ENCODE data around the gene ATXN7L2.

Gene ATXN7L2

DNA sequence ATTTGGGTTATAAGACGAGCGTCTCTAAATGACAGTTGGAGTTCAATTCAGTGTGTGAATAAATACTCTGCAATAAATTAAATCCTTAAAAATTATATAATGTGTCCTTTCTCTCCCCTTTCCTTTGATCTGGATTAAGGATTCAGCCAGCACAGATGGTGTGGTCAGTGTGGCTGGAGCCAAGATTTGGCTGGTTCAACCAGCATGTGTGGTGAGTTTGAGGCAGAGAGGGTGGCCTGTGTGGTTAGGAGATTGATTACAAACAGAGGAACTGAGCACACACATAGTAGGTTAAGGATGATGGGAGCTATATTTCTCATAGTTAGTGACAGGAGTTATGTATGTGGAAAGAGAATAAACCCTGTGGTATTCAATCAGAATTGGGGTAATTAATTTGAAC lies 40.0 kb downstream of the ATXN7L2 start:
- DNase-seq (ENCODE audit: low read depth), result no peak

DNA sequence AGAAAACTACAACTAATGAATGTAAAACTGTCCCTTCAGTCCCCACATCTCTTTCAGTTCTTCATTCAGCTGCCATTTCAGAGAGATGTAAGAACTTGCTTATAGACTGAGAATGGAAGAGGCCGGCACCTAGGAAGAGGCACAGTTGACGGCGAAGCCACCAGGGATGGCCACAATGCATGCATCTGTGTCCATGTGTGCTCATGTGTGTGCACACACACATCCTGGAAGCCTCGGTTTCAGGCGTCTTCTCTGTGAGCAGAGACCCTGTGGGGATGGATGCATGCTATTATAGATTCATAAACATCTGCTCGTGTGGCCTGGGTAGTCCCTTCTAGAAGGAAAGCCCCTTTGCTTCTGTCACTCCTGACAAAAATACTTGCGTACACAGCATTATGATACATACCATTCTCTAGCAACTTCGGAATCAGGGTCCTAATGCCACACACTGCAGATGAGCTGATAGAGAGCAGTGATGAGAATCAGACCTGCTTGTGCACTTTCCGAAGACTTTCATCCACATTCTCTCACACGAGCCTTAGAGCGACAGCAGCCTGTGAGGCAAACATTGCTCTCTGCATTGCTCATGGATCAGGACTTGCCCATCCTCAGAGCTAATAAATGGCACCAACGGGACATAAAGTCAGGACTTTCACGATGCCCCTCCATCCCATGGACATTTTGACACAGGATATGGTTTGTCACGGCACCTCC lies 43.5 kb downstream of the ATXN7L2 start:
- no peak for DNase-seq (ENCODE audit: low read depth)

DNA sequence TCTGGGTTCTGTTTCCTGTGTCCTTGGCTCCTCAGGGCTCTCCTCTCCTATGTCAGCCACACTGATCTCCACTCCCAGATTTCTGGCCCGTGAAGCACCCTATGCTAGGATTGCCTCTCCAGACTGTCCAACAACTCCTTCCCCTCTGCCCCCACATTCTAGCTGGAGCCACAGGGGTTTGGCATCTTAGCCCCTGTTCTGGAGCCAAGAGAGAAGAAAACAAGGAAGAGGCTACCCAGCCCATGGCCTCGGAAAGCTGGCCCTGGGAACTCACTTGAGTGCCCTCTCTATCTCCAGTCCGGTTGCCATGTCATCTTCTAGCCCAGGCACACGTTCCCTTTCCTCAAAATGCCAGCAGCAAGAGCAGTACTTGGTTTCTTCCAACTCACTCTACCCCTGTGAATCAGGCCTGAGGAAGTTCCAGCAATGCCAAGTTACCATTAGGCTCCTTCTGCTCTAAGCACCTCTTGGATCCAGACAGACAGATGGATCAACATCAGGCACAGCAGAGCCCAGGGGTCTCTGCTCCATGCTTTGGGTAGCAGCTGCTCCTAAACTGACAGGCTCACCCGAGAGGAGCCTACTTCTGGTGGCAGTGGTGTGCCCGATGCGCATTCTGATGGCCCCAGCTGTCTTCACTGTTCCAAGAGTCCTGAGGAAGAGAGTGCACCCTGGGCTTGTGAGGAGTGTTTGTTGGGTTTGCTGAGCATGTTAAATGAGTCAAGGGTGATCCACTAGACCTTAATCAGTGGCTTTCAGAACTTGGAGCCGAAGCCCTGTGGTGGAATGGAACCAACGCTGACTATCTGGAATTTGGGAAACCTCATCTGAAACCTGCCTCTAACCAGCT lies 44.4 kb downstream of the ATXN7L2 start:
- DNase-seq (ENCODE audit: low read depth), result no peak

DNA sequence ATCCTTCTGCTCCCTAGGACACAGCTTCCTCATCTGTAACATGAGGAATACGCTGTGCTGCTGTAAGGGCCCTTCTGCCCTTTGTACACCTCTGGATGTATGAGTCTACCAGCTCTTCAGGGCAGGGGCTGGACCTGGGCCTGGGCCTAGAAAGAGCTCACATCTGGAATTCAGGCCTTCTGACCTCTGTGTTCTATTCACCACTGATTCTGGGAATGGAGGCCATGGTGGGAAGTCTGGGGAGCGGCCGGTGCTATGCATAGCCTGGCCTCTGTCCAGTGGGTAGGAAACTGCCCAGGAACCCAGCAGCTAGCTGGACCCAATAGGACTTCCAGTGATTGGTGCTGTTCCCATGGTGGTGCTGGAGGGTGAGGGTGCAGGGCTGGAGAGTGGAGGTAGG lies 45.0 kb downstream of the ATXN7L2 start:
- no peak for DNase-seq (ENCODE audit: low read depth)

DNA sequence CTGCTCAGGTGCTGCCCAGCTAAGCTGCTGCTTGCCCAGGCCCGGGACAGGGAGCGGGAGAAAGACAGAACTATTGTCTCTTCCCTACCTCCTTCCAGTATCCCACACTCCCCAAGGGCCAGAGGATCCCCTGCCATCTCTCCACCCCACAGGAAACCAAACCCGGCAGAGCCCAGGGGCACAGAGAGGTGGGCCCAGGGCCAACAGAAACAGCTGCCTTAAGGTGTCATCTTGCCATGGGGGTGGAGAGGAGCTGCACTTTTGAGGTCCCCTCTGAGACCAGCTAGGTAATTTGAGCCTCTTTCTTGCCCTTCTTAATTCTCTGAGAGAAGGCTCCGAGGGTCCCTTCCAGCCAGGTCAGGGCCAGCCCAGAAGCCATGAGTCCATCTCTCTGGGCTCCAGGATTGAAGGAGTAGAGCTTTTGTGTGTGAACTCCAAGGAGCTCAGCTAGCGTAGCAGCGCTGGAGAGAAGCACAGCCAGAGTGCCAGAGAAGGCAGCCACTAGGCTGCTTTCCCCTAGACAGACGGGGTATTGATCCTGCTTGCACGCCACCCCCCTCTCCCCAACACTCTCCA lies 46.3 kb downstream of the ATXN7L2 start:
- DNase-seq (ENCODE audit: low read depth), result no peak

DNA sequence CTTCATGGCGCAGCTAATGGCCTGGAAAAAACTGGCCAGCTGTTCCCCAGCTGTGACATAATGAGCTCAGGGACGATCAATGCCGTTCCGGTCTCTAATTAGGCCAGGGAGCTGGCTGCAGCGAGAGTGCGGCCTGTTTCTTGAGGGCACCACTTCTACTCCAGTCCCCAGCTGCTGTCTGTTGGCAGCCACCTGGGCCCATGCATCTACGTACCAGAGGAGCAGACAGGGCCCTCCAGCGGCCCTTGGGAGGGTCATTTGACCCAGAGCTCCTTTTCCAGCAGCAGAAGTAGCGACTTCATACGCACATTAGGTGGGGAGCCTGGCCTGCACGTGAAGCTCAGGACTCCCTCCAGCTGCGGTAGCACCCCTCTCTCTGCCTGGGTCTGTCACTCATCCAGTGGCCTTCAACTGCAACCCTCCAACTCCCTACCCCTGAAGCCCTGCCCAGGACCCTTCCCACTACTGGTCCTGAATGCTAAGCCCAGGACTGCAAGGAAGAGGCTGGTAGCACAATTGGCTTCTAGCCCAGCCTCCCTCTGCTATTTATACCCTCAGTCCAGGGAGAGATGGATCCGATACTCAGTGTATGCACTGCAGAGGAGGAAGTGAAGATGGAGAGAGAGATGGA lies 46.9 kb downstream of the ATXN7L2 start:
- no peak for DNase-seq (ENCODE audit: low read depth)

DNA sequence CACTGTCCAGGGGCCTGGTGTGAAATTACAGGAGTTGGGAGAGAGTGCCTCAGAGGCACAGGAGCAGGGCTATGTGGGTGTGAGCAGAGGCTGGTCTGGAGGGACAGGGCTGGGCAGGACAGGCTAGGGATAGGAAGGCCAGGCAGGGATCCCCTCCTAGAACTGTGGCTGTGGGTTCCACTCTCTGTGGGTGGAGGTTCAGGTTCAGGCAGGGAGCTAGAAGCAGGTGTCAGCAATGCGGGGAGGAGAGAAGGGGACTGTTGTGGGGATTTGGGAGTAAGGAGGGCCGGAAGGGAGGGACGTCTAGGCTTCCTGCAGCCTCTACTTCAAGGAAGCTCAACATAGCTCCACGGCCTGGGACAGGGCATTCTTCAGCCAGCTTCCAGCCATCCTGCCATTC lies 47.7 kb downstream of the ATXN7L2 start:
- DNase-seq (ENCODE audit: low read depth), result no peak

DNA sequence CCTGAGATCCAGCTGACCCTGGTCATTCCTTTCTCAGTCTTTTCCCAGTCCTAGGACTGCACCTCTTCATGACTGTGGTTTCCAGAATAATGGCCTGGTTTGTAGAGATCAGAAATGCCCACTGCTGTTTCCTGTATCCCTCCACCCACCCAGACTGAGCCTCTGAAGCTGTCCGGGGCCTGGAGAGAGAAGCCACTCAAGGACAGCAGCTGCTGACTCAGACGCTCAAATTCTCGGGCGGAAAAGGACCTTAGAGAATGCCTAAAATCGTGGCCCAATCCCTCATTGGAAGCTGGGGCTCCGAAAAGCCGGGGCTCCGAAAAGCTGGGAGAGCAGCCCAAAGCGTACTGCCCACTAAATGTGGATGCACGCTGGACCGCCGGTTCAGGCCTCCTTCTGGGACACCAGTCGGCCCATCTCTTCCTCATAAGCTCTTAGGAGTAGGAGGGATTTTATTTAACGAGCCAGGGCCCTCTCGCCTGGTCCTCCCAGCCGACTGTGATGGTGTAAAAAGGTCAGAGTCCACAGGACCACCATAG lies 48.2 kb downstream of the ATXN7L2 start:
- DNase-seq (ENCODE audit: low read depth), result no peak

DNA sequence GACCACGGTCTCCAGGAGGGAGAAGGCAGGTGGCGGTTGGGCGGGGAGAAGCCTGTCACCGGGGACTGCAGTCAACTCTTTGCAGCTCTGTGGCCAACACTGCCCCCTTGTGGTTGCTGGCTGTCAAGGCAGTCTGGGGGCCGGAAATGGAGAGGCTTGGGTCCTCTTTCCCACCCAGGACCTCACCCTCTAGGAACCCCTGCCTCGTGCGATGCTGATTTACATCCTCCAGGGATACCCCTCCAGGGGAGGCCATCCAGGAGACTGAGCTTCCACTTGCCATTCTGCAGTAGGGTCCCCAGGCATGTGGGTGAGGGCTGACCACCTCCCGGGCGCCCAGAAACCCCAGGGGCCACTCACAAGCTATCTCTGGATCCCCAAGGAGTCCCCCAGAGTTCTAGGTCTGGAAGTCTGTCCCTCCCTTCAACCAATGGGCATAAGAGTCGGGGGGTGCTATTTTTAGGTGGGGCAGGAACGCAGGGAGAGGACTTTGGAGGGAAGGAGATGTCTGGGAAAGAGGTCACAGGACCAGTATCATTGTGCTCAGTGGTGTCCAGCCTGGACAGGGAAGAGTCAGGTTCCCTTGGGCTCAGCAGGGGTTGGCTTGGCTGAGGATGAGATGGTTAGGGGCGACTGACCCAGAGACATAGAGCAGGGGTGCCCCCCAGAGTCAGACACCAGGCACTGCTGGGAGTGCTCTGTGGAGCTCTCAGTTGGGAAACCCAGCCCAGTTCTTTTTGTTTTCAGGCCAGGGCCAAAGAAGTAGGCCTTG lies 48.8 kb downstream of the ATXN7L2 start:
- peak; percentile 86 for DNase-seq (ENCODE audit: low read depth)

DNA sequence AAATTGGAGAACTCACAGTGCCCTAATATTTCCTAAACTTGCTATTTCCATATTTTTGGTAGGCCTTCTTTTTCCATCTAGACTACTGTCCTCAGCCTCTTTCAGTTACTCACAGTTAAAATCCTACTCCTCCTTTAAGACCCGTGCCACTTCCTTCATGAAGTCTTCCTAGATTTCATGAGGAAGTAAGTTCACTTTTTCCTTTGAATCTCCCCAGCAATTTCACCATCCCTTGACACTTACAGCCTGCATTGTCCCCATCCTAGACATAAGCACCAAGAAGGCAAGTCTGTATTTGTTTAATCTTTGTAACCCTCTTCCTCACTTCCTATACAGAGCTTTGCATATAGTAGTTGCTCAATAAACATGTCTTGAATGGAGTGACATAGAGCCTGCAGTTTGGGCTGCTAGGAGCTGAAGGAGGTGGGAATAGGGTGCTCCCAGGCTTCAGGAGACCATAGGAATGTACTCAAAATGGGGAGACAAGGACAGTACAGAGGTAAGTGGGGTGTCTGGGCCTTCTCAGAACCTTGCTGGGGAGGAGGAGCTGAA lies 50.7 kb downstream of the ATXN7L2 start:
- no peak for DNase-seq (ENCODE audit: low read depth)

DNA sequence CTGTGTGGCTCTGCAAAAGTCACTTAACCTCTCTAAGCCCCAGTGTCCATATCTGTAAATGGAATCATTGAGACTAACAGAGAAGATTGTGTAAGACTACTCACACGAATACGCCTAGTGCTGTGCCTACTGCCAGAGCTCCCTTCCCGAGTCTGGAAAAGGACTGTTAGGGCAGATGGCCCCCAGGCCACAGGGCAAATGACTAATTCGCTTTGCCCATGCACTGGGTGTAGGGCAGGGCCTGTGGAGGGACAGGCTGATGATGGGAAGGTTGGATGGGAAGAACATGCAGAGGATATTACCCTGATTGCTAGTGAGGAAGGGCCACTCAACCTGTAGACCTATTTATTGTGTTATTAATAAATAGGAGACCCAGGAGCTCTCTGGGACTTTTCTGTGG lies 51.8 kb downstream of the ATXN7L2 start:
- DNase-seq (ENCODE audit: low read depth), result no peak

DNA sequence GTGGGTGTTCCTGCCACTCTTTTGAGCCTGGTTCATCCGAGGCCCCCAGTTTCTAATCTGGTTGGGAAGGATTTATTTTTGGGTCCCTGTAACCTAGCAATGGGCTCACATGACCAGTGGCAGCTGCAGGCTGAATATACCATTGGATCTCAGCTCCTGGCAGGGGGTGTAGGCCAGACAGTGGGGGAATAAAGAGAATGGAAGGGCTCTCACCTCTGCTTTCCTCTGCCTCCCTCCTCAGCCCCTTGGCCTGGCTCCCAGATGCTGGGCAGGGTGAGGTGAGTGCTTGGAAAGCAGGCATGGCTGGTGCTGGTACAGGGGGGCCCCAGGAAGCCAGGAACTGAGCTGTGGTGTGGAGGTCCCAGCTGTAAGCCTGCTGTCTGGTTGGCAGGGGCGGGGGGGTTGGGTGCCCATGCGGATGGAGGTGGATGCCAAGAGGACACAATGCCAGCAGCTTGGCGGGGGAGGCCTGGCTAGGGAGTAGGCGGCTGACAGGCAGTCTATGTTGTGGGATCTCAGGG lies 52.3 kb downstream of the ATXN7L2 start:
- DNase-seq (ENCODE audit: low read depth), result no peak

DNA sequence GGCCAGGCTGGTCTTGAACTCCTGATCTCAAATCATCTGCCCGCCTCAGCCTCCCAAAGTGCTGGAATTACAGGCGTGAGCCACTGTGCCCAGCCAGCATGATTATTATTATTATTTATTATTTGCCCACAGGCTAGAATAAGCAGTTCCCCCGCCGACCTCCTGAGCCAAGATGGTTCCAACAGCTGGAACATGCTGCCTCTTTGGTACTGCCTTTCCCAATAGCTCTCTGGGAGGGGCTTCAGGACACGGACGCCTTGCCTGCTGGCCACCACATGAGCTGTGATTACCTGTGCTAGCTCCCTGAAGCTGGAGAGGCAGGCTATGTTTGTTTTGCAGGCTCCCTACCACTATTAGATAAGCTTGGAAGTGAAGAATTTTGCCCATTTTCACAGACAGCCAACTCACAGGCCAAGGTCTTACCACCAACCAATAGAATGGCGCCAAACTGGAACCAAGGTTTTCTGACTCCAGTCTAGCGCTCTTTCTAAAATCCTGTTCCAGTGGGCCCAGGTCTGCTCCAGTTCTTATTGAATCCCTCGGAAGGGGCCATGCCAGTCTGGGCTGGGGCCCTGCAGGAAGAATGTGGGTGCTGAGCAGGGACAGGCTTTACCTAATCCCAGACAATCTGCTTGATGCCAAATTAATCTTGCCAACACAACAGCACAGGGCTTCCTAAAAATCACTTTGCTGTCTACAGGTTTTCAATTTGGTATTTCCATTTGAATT lies 53.9 kb downstream of the ATXN7L2 start:
- DNase-seq (ENCODE audit: low read depth), result no peak

DNA sequence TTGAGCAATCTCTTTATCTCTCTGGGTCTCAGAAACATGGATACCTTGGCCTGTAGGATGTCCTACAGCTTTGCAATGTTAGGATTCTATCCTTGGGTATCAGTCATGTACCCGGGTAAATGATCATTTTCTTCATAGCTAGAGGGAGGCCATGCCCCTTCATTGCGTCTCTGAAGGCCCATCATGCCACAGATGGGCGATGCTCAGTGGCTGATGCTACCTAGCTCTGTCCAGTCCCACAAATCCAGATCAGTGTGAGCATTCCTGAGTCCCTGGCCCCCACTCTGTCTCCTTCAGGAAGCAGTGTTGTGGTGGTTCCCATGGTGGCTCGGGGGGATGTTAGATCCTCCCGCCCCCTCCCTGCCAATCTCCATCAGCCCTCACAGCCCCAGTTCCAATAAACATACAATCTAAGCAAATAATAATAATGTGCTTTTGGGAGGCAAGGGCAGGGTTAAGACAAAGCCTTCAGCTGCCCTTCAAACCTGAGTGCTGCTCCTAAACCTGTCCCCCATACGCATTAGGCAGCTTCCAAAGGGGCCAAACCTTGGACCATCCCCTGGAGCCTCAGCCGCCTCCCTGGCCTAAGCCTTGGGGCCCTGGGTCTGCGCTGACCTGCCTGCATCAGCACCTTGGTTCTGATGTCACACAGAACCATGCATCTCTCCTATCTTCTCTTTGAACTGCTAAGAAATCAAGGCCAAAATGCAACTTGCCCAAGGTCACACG lies 55.3 kb downstream of the ATXN7L2 start:
- no peak for DNase-seq (ENCODE audit: low read depth)

DNA sequence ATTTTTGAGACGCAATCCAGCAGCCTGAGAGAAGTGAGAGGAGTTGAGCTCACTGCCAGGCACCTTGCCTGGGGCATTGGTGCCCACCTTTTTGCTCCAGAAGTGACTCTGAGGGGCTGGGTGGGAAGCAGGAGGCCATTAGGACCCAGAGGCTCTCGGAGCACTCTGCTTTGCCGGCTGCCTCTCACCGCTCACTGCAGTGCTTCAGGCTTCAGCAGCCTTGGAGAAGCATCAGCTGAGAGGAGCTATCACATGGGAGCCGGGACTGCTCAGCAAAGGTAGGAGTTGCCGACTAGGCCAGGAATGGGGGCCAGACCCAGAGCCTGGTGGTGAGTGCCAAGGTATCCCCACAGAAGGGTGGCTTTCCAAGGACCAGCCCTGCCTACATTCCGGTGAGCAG lies 56.0 kb downstream of the ATXN7L2 start, which contains the start of gene GPR61:
GPR61 (plus strand) TSS at position 197 of the 400 bp plus-strand sequence. CDS start 3,151 bp downstream, outside the sequence.
- no peak for DNase-seq (ENCODE audit: low read depth)

DNA sequence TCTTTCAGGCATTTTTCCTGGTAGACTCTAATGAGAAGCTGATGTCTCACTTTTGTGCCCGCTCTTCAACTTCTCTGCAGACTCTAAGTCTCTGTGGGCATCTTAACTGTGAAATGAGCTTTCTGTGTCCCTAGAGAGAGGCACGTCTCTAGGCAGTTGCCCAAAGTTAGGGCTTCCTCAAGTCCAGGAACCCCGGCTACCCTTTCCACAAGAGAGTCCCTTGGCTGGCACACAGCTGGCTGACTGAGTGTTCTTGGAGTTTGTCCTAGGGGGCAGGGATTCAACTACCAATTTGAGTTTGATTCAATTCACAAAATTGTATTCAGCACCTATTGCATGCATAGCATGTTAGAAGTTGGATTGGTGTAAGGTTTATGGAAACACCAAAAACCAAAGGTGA lies 57.4 kb downstream of the ATXN7L2 start:
- no peak for DNase-seq (ENCODE audit: low read depth)
